Keratinocyte (primary cell): ENCODE measurements around the gene SNHG17. TPM values are rescaled to one million over a fixed set of nuclear protein-coding genes. Genes with fewer than 3 reads are reported as not detected.

Source experiments
- DNase-seq: peaks from one replicate; pipeline ENCODE4 v3.0.0-alpha.2; 2011; ENCODE audit warnings: low read depth, missing footprints, low spot score
- FAIRE-seq: peaks from 2 replicates; lab custom pipeline; 2011; peaks lifted over from hg19 to GRCh38; lab: Jason Lieb, UNC
- H2AFZ ChIP-seq: 2 replicates; pipeline ENCODE4 v1.6.0; 2012; ENCODE audit warnings: low read length, control low read depth, inconsistent platforms; ENCODE audit not compliant: control insufficient read depth
- H3K27ac ChIP-seq: 2 replicates; pipeline ENCODE4 v1.5.1; 2011; ENCODE audit warnings: low read length; ENCODE audit not compliant: control insufficient read depth, insufficient read depth
- H3K27me3 ChIP-seq: 3 replicates; pipeline ENCODE4 v1.6.0; 2011; ENCODE audit warnings: low read length; ENCODE audit not compliant: control insufficient read depth, insufficient read depth; ENCODE audit errors: extremely low read depth
- H3K36me3 ChIP-seq, 2 experiments: 2 replicates in 1 of 2; 3 replicates in 1 of 2; pipeline ENCODE4 v1.5.1; 2011; ENCODE audit warnings: low read length in 2 of 2, mild to moderate bottlenecking in 1 of 2; ENCODE audit not compliant: control insufficient read depth in 2 of 2, insufficient read depth in 2 of 2; ENCODE audit errors: extremely low read depth in 1 of 2
- H3K4me1 ChIP-seq: 3 replicates; pipeline ENCODE4 v1.5.1; 2011; ENCODE audit warnings: low read length; ENCODE audit not compliant: control insufficient read depth, insufficient read depth; ENCODE audit errors: extremely low read depth
- H3K4me2 ChIP-seq: 3 replicates; pipeline ENCODE4 v1.6.0; 2011; ENCODE audit warnings: low read depth, low read length; ENCODE audit not compliant: control insufficient read depth, insufficient read depth; ENCODE audit errors: extremely low read depth
- H3K4me3 ChIP-seq, 3 experiments: fragments of 200-600 bp in 1 of 3; sonication (generic) in 1 of 3; 2 replicates in 2 of 3; 3 replicates in 1 of 3; pipeline ENCODE4 v1.5.1; 2011 to 2016; ENCODE audit warnings: low read length in 3 of 3, mild to moderate bottlenecking in 3 of 3, control low read depth in 2 of 3, inconsistent platforms in 1 of 3, low read depth in 1 of 3, mixed read lengths in 1 of 3, mixed run types in 1 of 3, moderate library complexity in 1 of 3; ENCODE audit not compliant: control insufficient read depth in 2 of 3, insufficient read depth in 2 of 3; ENCODE audit errors: extremely low read depth in 1 of 3
- H3K79me2 ChIP-seq: 2 replicates; pipeline ENCODE4 v1.6.0; 2012; ENCODE audit warnings: low read length; ENCODE audit not compliant: control insufficient read depth, insufficient read depth
- H3K9ac ChIP-seq: 3 replicates; pipeline ENCODE4 v1.6.0; 2011; ENCODE audit warnings: low read length; ENCODE audit not compliant: control insufficient read depth, insufficient read depth; ENCODE audit errors: extremely low read depth
- H3K9me1 ChIP-seq: 3 replicates; pipeline ENCODE4 v1.6.0; 2011; ENCODE audit warnings: low read length; ENCODE audit not compliant: control insufficient read depth, insufficient read depth; ENCODE audit errors: extremely low read depth
- H3K9me3 ChIP-seq: 2 replicates; pipeline ENCODE4 v1.5.1; 2012; ENCODE audit warnings: low read depth, low read length; ENCODE audit not compliant: control insufficient read depth
- H4K20me1 ChIP-seq: 3 replicates; pipeline ENCODE4 v1.6.0; 2011; ENCODE audit warnings: low read length; ENCODE audit not compliant: control insufficient read depth, insufficient read depth; ENCODE audit errors: extremely low read depth
- EZH2 ChIP-seq: IDR thresholded peaks from one replicate; pipeline ENCODE4 v1.6.1; 2012; ENCODE audit warnings: inconsistent platforms, mild to moderate bottlenecking, low read length, moderate library complexity
- dilution Hi-C: fragments of 300-500 bp; cut with MboI; formaldehyde crosslinking; loops from one replicate; pipeline ENCODE4 v1.7.0; 2020; ENCODE audit warnings: low sequenced_read_pairs; ENCODE audit not compliant: extremely low pct_ligation_motif_present
- polyA plus RNA-seq, 5 experiments: library from polyadenylated mRNA; depleted of rRNA in 3 of 5; stranded (reverse) in 3 of 5; stranded (forward) in 1 of 5; unstranded in 1 of 5; fragments of >200 nt; gene quantifications; 1 replicate in 1 of 5; 2 replicates in 3 of 5; 3 replicates in 1 of 5; pipeline versions ENCODE4 v1.2.1 to v1.2.3, GENCODE V29; 2011 to 2012; ENCODE audit warnings: missing spikeins in 2 of 5, low read depth in 1 of 5, low replicate concordance in 1 of 5
- TF ChIP-seq, protein P1 (sequence below), 3 experiments: IDR thresholded peaks in 1 of 3; conservative IDR thresholded peaks in 1 of 3; optimal IDR thresholded peaks in 1 of 3; 2 replicates in 2 of 3; 3 replicates in 1 of 3; pipeline versions ENCODE3 to v1.5.1; 2011; ENCODE audit warnings: low read length in 3 of 3, mild to moderate bottlenecking in 3 of 3, moderate library complexity in 2 of 3, control low read depth in 1 of 3, inconsistent platforms in 1 of 3; ENCODE audit not compliant: insufficient read depth in 2 of 3; ENCODE audit errors: extremely low read depth in 1 of 3

The SNHG17 gene
- polyA plus RNA-seq, 1 donor (not counting 4 experiments of a cell fraction or from before 2014, with no cell fraction given) = 25.3 TPM

DNA sequence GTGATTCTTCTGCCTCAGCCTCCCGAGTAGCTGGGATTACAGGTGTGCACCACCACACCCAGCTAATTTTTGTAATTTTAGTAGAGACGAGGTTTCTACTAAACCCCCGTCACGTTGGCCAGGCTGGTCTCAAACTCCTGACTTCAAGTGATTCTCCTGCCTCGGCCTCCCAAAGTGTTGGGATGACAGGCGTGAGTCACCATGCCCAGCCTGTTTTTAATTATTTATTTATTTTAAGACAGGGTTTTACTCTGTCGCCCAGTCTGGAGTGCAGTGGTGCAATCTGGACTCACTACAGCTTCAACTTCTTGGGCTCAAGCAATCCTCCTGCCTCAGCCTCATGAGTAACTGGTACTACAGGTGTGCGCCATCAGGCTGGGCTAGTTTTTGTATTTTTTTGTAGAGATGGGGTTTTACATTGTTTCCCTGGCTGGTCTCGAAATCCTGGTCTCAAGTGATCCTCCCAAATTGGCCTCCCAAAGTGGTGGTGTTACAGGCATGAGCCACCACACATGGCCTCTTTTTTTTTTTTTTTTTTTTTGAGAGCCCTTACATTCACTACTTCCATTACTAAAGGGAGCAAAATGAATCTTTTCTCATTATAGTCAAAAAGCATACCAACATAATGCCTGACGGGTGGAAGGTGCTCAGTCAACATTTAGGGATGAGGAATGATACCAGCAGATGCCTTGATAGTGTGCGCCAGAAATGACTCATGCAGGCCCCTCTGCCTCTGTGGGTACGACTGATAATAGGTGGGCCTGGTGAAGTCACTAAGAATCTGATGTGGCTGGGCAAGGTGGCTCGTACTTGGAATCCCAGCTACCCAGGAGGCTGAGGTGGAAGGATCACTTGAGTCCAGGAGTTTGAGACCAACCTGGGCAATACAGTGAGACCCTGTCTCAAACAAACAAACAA is 19.7 kb upstream of the SNHG17 start:
- no peak for DNase-seq
- Histone ChIP-seq H3K36me3 (peaks cover 8 to 10% of the 10 kb centered on the region in 2 experiments), H3K27me3 (no peaks in the 10 kb centered on the region), H3K4me2 (no peak overlapping the region), H2AFZ (no peak overlapping the region), H3K79me2 (no peaks in the 10 kb centered on the region), H3K27ac (no peak overlapping the region), H3K9ac (no peak overlapping the region), H3K9me3 (no peaks in the 10 kb centered on the region), H3K4me1 (peaks cover 13% of the 10 kb centered on the region), H3K9me1 (no peaks in the 10 kb centered on the region), H4K20me1 (no peaks in the 10 kb centered on the region), H3K4me3 (no peak overlapping the region)
- TF ChIP-seq, protein P1, sequence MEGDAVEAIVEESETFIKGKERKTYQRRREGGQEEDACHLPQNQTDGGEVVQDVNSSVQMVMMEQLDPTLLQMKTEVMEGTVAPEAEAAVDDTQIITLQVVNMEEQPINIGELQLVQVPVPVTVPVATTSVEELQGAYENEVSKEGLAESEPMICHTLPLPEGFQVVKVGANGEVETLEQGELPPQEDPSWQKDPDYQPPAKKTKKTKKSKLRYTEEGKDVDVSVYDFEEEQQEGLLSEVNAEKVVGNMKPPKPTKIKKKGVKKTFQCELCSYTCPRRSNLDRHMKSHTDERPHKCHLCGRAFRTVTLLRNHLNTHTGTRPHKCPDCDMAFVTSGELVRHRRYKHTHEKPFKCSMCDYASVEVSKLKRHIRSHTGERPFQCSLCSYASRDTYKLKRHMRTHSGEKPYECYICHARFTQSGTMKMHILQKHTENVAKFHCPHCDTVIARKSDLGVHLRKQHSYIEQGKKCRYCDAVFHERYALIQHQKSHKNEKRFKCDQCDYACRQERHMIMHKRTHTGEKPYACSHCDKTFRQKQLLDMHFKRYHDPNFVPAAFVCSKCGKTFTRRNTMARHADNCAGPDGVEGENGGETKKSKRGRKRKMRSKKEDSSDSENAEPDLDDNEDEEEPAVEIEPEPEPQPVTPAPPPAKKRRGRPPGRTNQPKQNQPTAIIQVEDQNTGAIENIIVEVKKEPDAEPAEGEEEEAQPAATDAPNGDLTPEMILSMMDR (optimal IDR thresholded peaks at IDR 0.05 in 1 of 3, IDR thresholded peaks at IDR 0.05 in 1 of 3, conservative IDR thresholded peaks at IDR 0.05 in 1 of 3; ENCODE audit: extremely low read depth in 1 of 3, insufficient read depth in 2 of 3, low read length in 3 of 3) = no peak
- no peak for TF ChIP-seq EZH2
- dilution Hi-C loops = no loop called here
- FAIRE-seq = no peak

DNA sequence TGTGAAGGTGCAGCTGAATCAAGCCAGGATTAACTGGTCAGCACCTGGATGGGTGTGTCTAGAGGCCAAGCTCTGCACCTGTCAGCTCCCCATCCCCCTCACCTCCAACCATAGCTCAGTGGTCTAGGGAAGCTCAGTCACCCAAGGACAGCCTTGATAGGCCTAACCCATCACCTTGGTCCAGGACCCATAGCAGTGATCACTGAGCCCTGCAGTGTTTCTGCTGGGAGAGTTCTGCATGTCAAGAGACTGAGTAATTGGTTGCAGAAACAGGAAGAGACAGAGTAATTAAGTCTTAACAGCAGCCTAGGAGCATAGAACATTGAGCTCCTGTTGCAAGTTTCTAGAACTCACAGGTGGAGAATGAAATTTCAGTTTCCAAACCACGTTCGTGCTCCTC is 18.8 kb upstream of the SNHG17 start:
- H3K79me2 ChIP-seq = no peaks in the 10 kb centered on the region
- no peak overlapping the region for H3K4me2 ChIP-seq
- H2AFZ ChIP-seq = no peak overlapping the region
- H3K9me1 ChIP-seq = no peaks in the 10 kb centered on the region
- no peaks in the 10 kb centered on the region for H4K20me1 ChIP-seq
- DNase-seq = no peak
- TF ChIP-seq EZH2 = no peak
- H3K4me3 ChIP-seq = no peak overlapping the region
- no peak for FAIRE-seq
- H3K9me3 ChIP-seq = no peaks in the 10 kb centered on the region
- H3K4me1 ChIP-seq = peaks cover 13% of the 10 kb centered on the region
- peaks cover 10 to 16% of the 10 kb centered on the region in 2 experiments for H3K36me3 ChIP-seq
- dilution Hi-C loops = no loop called here
- no peak overlapping the region for H3K27ac ChIP-seq
- H3K9ac ChIP-seq = no peak overlapping the region
- no peaks in the 10 kb centered on the region for H3K27me3 ChIP-seq
